Measurements from ENCODE around the gene NLGN1. TPM values are rescaled to one million over a fixed set of nuclear protein-coding genes. Genes with fewer than 3 reads are reported as not detected.
"Not testable (repeated sequence)": the region's sequence is repeated elsewhere in the genome, so short reads cannot be mapped to it uniquely, and the experiment has no call there.

NLGN1 gene
- total RNA-seq, 1 donor = 0.10 TPM

GRCh38 chr3:173473237-173473636, 75.7 kb downstream of the NLGN1 start:
- H3K4me1 ChIP-seq (ENCODE audit: insufficient read depth, low read length) = no peaks in the 10 kb centered on the region
- H3K9me3 ChIP-seq (ENCODE audit: low read depth, low read length) = no peaks in the 10 kb centered on the region
- H3K27me3 ChIP-seq (ENCODE audit: insufficient read depth, low read length) = no peaks in the 10 kb centered on the region
- H3K4me3 ChIP-seq (ENCODE audit: low read length) = no peak overlapping the region

- Histone ChIP-seq H3K27me3 (ENCODE audit: insufficient read depth, low read length) (no peaks in the 10 kb centered on the region), H3K9me3 (ENCODE audit: low read depth, low read length) (no peaks in the 10 kb centered on the region), H3K4me1 (ENCODE audit: insufficient read depth, low read length) (no peaks in the 10 kb centered on the region), H3K4me3 (ENCODE audit: low read length) (no peak overlapping the region)
Observed at GRCh38 chr3:173479301-173479700, 81.8 kb downstream of the NLGN1 start.

- Histone ChIP-seq H3K9me3 (ENCODE audit: low read depth, low read length) (no peaks in the 10 kb centered on the region), H3K4me1 (ENCODE audit: insufficient read depth, low read length) (no peaks in the 10 kb centered on the region), H3K27me3 (ENCODE audit: insufficient read depth, low read length) (no peaks in the 10 kb centered on the region), H3K4me3 (ENCODE audit: low read length) (no peak overlapping the region)
Observed at GRCh38 chr3:173501931-173502489, 104.5 kb downstream of the NLGN1 start.

DNA sequence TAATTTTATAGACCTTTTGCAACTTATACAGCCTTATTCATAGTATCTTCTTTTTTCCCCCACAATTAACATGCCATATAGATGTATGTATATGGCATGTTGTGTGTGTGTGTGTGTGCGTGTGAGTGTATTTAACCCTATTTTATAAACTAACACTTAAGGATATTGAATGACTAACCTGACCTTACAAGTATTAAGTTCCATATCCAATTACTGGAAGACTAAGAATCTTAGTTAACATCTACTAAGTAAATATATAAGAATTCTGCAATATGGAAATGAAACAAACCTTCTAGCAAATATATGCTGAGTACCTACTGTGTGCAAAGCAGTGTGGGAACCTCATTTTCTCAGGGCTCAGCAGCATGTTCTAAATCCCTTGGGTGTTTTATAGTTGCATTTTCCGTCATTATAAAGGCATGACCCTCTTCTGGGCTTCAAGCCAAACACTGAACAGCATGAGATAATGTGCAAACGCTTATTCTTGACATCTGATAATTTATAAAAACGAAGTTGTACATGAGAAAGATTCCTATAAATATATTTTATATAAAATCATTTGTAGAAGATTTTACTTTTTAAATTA, 105.5 kb downstream of the NLGN1 start:
- H3K9me3 ChIP-seq (ENCODE audit: low read depth, low read length) = no peaks in the 10 kb centered on the region
- no peaks in the 10 kb centered on the region for H3K27me3 ChIP-seq (ENCODE audit: insufficient read depth, low read length)
- no peak overlapping the region for H3K4me3 ChIP-seq (ENCODE audit: low read length)
- no peaks in the 10 kb centered on the region for H3K4me1 ChIP-seq (ENCODE audit: insufficient read depth, low read length)

DNA sequence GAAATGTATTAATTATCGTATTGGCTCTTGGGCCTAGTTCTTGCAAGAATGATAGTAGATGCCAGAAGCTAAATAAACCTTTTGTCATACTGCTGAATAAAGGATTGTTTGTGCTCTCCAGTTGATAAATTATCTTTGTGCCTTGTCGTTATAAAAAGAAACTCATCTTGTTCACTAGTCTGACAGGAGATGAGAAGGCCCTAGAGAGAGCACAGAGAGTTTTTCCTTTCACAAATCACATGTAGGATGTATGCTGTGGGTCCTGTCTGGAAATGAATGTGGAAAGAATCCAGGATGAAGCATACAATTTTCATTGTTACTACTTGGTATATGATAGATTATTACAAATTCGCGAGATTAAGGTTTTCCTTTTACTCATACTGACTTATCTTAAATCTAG, 113.0 kb downstream of the NLGN1 start:
- H3K4me3 ChIP-seq (ENCODE audit: low read length) = no peak overlapping the region
- no peaks in the 10 kb centered on the region for H3K27me3 ChIP-seq (ENCODE audit: insufficient read depth, low read length)
- no peaks in the 10 kb centered on the region for H3K9me3 ChIP-seq (ENCODE audit: low read depth, low read length)
- H3K4me1 ChIP-seq (ENCODE audit: insufficient read depth, low read length) = no peaks in the 10 kb centered on the region

- no peaks in the 10 kb centered on the region for H3K9me3 ChIP-seq (ENCODE audit: low read depth, low read length)
- no peaks in the 10 kb centered on the region for H3K27me3 ChIP-seq (ENCODE audit: insufficient read depth, low read length)
- H3K4me1 ChIP-seq (ENCODE audit: insufficient read depth, low read length) = no peaks in the 10 kb centered on the region
- H3K4me3 ChIP-seq (ENCODE audit: low read length) = no peak overlapping the region
Observed at GRCh38 chr3:173513123-173513522, 115.6 kb downstream of the NLGN1 start.

DNA sequence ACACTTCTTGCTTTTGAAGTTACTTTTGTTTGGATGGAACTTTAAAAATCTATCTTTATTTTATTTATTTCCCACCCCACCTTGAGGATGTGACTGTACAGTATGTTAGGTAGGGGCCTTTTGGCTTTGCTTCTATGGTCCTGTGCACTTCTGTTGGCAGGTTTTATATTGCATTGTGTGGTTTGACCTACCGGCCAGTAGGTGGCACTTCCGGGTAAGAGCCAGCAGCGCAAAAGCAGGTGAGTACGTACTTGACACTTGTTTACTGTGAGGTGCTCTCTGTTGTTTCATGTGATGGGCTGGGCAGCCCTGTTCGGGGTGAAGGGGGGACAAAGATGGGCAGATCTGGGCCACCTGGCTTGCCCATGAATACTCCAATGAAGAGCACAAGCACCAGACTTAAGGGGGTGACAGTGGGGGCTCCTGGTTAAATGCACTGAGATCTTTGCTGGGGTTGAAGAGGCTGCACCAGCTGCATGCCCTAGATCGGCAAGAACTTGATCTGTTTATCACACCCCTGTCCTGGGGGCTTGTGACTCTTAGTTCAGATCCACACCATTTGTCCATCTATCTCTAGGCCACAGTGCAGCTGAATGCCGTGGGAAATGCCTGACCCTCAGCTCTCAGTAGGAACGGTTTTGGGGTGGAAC, 131.6 kb downstream of the NLGN1 start:
- no peaks in the 10 kb centered on the region for H3K27me3 ChIP-seq (ENCODE audit: insufficient read depth, low read length)
- no peaks in the 10 kb centered on the region for H3K4me1 ChIP-seq (ENCODE audit: insufficient read depth, low read length)
- H3K4me3 ChIP-seq (ENCODE audit: low read length) = no peak overlapping the region
- H3K9me3 ChIP-seq (ENCODE audit: low read depth, low read length) = peaks cover 25% of the 10 kb centered on the region

GRCh38 chr3:173531602-173532001, 134.1 kb downstream of the NLGN1 start:
- H3K4me1 ChIP-seq (ENCODE audit: insufficient read depth, low read length) = no peaks in the 10 kb centered on the region
- H3K27me3 ChIP-seq (ENCODE audit: insufficient read depth, low read length) = no peaks in the 10 kb centered on the region
- peaks cover 12% of the 10 kb centered on the region for H3K9me3 ChIP-seq (ENCODE audit: low read depth, low read length)
- no peak overlapping the region for H3K4me3 ChIP-seq (ENCODE audit: low read length)

DNA sequence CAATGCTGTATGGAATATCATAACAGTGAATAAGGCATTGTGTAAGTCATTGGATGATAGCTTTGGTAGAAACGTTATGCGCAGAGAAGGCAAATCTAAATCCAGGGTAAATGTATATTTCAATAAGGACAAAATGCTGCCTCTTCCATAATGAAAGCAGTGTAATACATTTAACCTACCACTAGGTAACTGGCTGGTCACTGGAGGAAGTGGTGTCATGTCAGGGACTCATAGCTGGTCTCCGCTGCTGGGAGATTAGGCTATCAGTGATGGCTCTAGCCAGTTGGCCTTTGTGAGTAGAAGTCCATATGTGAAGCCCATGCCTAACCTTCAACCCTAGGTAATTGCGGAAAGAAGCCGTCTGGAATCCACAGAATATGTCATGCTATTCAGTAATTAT, 140.9 kb downstream of the NLGN1 start:
- no peaks in the 10 kb centered on the region for H3K27me3 ChIP-seq (ENCODE audit: insufficient read depth, low read length)
- H3K9me3 ChIP-seq (ENCODE audit: low read depth, low read length) = no peaks in the 10 kb centered on the region

GRCh38 chr3:173545590-173545989, 148.0 kb downstream of the NLGN1 start:
- not testable (repeated sequence) for H3K4me1 ChIP-seq (ENCODE audit: insufficient read depth, low read length); H3K9me3 ChIP-seq (ENCODE audit: low read depth, low read length); H3K4me3 ChIP-seq (ENCODE audit: low read length); H3K27me3 ChIP-seq (ENCODE audit: insufficient read depth, low read length)

More for the DNA sequence above, 140.9 kb downstream of the NLGN1 start:
- H3K4me3 ChIP-seq (ENCODE audit: low read length) = no peak overlapping the region
- H3K4me1 ChIP-seq (ENCODE audit: insufficient read depth, low read length) = no peaks in the 10 kb centered on the region

GRCh38 chr3:173547070-173547469, 149.5 kb downstream of the NLGN1 start:
- Histone ChIP-seq H3K9me3 (ENCODE audit: low read depth, low read length) (no peaks in the 10 kb centered on the region), H3K27me3 (ENCODE audit: insufficient read depth, low read length) (no peaks in the 10 kb centered on the region), H3K4me1 (ENCODE audit: insufficient read depth, low read length) (no peaks in the 10 kb centered on the region), H3K4me3 (ENCODE audit: low read length) (no peak overlapping the region)

GRCh38 chr3:173548261-173548660, 150.7 kb downstream of the NLGN1 start:
- Histone ChIP-seq H3K27me3 (ENCODE audit: insufficient read depth, low read length) (no peaks in the 10 kb centered on the region), H3K9me3 (ENCODE audit: low read depth, low read length) (no peaks in the 10 kb centered on the region), H3K4me1 (ENCODE audit: insufficient read depth, low read length) (no peaks in the 10 kb centered on the region), H3K4me3 (ENCODE audit: low read length) (no peak overlapping the region)

DNA sequence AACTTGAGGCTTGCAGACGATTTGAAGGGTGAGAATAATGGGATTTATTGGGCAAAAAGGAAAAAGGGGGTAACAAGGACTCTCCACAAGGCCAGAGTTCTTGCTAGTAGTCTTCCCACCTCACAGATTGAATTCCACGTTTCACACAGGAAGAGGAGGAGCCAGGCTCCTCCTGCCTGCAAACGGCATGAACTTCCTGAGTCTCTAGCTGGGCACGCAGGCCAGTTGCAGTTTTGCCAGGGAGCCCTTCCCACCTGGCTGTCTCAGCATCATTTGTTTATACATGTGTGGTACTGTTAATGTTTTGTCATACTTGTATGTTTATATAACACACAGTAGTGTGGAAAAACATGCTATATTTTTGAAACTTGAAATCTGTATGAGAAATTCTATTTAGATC, 155.0 kb downstream of the NLGN1 start:
- Histone ChIP-seq H3K9me3 (ENCODE audit: low read depth, low read length) (no peaks in the 10 kb centered on the region), H3K4me3 (ENCODE audit: low read length) (no peak overlapping the region), H3K27me3 (ENCODE audit: insufficient read depth, low read length) (no peaks in the 10 kb centered on the region), H3K4me1 (ENCODE audit: insufficient read depth, low read length) (no peaks in the 10 kb centered on the region)

DNA sequence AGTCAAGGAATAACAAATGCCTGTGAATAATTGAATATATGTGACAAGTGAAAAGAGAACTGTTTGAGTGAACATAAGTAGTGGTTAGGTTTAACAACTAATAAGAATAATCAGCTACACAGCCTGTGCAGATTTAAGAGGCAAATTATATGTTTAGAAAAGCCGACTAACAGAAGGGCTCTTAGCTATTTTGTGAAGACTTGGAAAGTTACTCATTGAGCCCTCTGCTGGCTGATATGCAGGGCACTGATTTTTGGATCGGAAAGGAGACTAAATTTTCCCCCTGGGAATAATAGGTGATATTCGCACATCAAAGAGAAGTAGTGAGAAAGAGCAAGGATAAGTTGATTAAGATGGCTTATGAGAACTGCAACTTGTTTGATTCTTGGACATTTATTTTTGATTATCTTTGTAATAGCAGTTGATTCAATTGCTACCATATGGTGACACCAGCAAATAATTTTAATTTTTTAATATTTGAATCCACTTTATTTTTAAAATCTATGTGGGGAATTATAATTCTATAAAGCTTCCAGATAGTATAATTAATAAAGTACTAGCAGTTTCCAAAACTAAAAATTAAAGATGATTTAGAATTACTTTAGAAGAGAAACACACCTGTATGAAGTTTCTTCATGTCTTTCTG, 156.2 kb downstream of the NLGN1 start:
- no peaks in the 10 kb centered on the region for H3K4me1 ChIP-seq (ENCODE audit: insufficient read depth, low read length)
- no peaks in the 10 kb centered on the region for H3K27me3 ChIP-seq (ENCODE audit: insufficient read depth, low read length)

DNA sequence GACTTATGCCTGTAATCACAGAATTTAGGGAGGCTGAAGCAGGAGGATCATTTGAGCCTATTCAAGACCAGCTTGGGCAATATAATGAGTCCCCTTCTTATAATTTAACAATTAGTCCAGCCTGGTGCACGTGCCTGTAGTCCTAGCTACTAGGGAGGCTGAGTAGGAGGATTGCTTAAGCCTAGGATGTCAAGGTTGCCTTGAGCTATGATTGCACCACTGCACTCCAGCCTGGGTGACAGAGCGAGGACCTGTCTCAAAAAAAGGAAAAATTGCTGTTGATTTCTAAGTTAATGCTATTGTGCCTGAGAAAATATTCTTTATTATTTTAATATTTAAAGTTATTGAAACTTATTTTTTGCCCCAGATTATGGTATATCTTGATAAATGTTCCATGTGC, 159.0 kb downstream of the NLGN1 start:
- no peaks in the 10 kb centered on the region for H3K9me3 ChIP-seq (ENCODE audit: low read depth, low read length)

More for the DNA sequence above, 156.2 kb downstream of the NLGN1 start:
- Histone ChIP-seq H3K9me3 (ENCODE audit: low read depth, low read length) (no peaks in the 10 kb centered on the region), H3K4me3 (ENCODE audit: low read length) (no peak overlapping the region)

More for the DNA sequence above, 159.0 kb downstream of the NLGN1 start:
- H3K4me3 ChIP-seq (ENCODE audit: low read length) = no peak overlapping the region
- no peaks in the 10 kb centered on the region for H3K4me1 ChIP-seq (ENCODE audit: insufficient read depth, low read length)
- H3K27me3 ChIP-seq (ENCODE audit: insufficient read depth, low read length) = no peaks in the 10 kb centered on the region
